Nucleus accumbens (tissue), 56 donors: Measurements from ENCODE around the gene ELMO1.

Experiments used
- DNase-seq, 56 donors: peaks; one replicate each; lab custom pipeline; 2025; lab: John Stamatoyannopoulos, UW

Gene ELMO1

GRCh38 chr7:37327288-37327687, 121.4 kb downstream of the ELMO1 start:
- no peak for DNase-seq

DNA sequence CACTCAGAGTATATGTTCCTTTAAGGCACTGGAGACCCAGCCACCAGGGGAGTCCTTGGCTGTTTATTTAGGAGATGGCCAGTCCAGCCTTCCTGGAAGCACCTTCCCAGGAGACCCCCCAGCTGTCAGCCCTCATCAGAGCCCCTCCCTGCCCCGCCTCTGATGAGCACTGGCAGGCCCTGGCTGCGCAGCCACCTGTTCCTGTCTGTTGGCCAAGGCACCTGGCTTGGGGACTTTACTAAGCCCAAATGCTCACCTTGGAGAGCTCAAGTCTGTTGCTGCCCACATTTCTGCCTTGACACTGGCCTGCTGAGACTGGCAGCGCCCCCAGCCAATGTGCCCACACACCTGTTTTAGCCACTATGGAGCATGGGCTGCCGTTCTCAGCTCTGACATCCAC, 124.7 kb downstream of the ELMO1 start:
- no peak for DNase-seq

- DNase-seq: no peak
Measured at GRCh38 chr7:37322831-37323230, 125.8 kb downstream of the ELMO1 start.

GRCh38 chr7:37320848-37321468, 127.7 kb downstream of the ELMO1 start:
- peak in 1 of 56 donors; percentile 24 for DNase-seq

GRCh38 chr7:37320140-37320847, 128.4 kb downstream of the ELMO1 start:
- DNase-seq: no peak

DNA sequence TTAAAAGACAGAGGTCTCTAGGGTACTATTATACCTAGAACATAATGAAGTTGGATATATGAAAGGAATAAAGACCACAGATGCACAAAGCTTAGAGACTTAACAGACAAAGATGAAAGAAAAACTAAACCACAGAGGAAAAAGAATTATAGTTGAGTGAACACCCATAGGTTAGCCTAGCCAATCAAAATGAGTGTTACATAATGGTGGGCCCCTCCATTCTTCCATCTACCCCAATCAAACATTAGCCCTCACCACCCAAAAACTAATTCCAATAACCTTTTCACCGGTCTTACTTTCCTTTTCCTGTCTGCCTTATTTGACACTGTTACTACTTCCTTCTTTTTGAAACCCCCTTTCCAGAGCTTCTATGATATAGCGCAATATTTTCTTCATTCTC, 130.1 kb downstream of the ELMO1 start:
- no peak for DNase-seq

- DNase-seq: peak in 4 of 56 donors; percentile 9 to 22 (median 12)
Measured at GRCh38 chr7:37315772-37316715, 132.6 kb downstream of the ELMO1 start.

- DNase-seq: no peak
Measured at GRCh38 chr7:37312608-37313007, 136.1 kb downstream of the ELMO1 start.

- DNase-seq: peak in 15 of 56 donors; percentile 2 to 72 (median 24)
Measured at GRCh38 chr7:37311355-37311754, 137.3 kb downstream of the ELMO1 start.

- no peak for DNase-seq
Measured at GRCh38 chr7:37310327-37311080, 138.2 kb downstream of the ELMO1 start.

- DNase-seq: no peak
Measured at GRCh38 chr7:37309493-37309892, 139.2 kb downstream of the ELMO1 start.

DNA sequence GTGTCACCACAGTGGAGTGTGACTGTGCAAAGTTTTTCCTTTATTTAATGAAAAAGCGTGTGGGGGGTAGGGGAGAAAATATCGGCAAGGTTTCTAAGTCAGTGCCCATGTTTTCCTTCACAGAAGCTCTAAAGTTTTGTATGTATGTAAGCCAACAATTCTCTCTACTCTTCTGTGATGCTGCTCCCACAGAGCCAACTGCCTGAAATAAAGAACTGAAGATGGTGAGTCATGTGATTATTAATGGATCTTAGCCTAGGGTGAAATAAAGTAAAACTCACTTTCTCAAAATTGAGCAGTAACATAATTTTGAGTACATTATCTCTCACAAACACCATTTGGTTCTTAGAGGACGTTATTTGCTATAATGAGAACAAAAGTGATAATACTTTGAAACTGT, 143.7 kb downstream of the ELMO1 start:
- DNase-seq: no peak

GRCh38 chr7:37297546-37297945, 151.1 kb downstream of the ELMO1 start:
- DNase-seq: no peak

DNA sequence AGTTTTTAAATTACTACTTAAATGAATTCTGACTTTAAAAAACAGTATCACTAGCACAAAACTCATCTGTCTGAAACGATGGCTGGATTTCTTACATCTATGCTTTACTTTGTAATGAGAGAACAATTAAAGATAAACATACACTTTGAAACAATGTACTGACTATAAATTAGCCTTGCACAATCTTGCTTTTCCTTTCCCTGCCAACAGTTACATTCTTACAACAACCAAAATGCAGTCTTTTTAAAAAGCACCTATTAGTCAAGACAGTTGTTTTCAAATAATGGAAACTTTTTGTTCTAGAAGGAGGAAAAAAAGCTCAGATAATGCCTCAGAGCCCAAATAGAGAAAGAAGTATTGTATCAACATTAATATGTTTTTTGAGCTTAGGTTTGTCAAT, 153.3 kb downstream of the ELMO1 start:
- no peak for DNase-seq

- DNase-seq: no peak
Measured at GRCh38 chr7:37290731-37291130, 157.9 kb downstream of the ELMO1 start.

GRCh38 chr7:37289781-37290180, 158.9 kb downstream of the ELMO1 start:
- DNase-seq: no peak

- DNase-seq: no peak
Measured at GRCh38 chr7:37289367-37289766, 159.3 kb downstream of the ELMO1 start.

GRCh38 chr7:37287131-37287855, 161.4 kb downstream of the ELMO1 start:
- DNase-seq: no peak

- DNase-seq: no peak
Measured at GRCh38 chr7:37286454-37286832, 162.2 kb downstream of the ELMO1 start.
